SKM-1 (cell line): ENCODE measurements around the gene SERPINB1.
A peak's percentile ranks its signal among the peaks of the same experiment; 100 is the strongest.
"Not testable (repeated sequence)": the region's sequence is repeated elsewhere in the genome, so short reads cannot be mapped to it uniquely, and the experiment has no call there.

Source experiments
- DNase-seq: peaks from one replicate; lab custom pipeline; 2025; ENCODE audit not compliant: unreplicated experiment; lab: John Stamatoyannopoulos, UW

Gene SERPINB1

DNA sequence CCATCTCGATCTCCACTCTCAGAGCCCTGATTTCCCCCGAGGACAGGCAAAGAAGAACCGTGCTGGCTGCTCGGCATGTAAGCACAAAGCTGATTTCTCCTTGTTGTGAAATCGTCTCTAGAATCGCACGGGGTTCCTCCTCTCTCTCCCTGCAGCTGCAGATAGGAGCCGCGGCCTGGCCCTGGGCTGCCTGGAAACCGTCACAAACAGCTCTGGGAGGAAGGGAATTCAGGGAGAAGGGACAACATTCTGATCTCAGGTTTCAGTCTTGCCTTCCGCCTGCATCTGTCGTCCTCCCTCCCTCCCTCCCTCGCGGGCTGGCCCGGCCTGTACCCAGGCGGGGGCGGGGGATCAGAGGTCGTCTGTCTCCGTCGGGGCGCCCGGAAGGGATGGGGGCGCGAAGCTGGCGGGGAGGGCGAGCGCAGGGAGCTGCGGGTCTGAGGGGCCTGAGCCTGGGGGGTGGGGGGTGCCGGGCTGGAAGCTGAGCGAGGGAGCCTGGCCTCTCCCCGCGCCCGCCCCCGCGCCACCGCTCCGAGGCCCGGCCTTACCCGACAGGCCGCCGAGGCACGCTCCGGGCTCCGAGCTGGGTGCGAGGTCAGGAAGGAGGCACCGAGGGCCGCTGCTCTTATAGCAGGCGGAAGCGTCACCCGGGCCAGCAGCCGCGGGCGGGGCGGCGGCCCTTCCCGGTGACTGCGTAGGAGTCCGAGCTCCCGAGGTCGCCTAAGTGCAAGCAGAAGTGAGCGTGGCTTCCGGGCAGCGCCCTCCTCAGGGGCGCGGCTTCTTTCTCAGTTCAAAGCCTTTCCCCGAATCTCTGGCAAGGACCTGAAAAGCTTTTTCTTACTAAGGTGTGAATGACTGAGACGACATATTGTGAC, at the start of gene SERPINB1:
SERPINB1 (minus strand) TSS at position 600 of the 875 bp plus-strand sequence. CDS start 1,277 bp downstream, outside the sequence.
- DNase-seq, result peak; percentile 89

DNA sequence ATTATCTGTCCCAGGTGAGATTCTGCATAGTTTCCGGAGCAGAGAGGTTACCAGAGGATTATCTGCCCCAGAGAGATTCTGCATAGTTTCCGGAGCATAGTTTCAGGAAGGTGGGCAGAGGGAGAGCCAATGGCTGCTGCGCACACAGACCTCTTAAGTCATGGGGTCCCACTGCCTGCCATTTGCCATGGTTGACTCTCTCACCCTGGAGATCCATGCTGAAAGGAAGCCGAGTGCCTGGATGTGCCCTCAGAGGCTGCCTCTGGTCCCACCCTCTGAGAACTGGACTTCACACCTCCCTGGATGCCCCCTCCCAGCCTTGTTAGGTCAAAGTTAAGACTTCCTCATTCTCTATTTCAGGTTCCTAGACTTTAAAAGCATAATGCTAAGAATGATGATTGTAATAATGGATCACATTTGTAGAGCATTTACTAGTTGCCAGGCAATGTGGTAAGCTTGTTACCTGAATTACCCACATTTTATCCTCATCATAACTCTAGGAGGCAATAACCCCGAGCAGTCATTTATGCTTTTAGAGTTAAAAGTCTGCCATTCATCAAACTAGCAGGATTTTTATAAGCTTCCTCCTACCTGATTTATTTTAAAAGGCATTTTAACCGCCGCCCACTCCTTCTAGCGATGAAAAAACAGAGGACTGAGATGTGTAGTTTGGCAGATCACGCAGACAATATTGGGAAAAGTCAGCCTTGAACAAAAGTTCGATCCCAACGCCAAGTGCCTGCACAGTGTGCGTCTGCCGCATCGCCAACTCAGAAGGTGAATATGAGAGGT, 49.5 kb upstream of the SERPINB1 start:
- DNase-seq, result no peak

DNA sequence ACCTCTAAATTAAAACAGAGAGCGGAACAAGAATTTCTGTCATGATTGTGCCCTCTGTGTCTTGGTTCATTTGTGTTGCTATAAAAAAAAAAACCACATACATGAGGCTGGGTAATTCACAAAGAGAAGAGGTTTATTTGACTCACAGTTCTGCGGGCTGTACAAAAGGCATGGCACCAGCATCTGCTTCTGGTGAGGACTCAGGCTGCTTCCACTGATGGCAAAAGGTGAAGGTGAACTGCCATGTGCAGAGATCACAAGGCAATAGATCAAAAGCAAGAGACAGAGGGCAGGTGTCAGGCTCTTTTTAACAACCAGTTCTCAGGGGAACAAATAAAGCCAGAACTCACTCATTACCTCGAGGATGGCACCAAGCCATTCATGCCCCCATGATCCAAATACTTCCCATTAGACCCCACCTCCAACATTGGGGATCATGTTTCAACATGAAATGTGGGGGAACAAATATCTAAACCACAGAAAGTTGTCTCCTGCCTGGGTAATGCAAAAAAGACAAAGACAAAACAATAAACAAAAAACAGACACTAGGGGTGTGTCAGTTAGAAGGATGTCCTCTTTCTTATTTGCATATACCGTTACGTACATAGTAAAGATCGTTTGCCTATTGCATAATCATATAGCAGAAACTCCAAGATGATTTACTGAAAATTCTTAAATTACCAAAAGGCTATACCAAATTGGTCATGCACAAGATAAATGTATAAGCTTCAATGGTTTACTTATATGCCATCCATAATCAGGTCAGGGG, 44.5 kb upstream of the SERPINB1 start:
- no peak for DNase-seq

DNA sequence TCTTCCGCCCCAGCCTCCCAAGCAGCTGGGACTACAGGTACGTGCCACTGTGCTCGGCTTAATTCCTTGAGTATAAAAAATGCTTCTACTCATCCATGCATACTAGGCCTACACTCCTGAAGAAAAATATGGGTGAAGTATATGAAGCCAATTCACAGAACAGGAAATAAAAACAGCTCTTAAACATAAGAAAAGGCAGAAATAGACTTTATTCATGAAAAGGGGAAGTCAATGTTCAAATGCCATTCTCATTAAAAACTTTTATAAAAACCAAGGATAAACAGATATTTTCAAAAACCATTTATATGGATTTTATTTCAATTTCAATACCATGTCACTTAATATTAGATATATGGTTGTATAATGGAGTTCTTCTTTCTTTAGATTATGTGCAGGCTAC, 43.1 kb upstream of the SERPINB1 start:
- DNase-seq, result no peak

DNA sequence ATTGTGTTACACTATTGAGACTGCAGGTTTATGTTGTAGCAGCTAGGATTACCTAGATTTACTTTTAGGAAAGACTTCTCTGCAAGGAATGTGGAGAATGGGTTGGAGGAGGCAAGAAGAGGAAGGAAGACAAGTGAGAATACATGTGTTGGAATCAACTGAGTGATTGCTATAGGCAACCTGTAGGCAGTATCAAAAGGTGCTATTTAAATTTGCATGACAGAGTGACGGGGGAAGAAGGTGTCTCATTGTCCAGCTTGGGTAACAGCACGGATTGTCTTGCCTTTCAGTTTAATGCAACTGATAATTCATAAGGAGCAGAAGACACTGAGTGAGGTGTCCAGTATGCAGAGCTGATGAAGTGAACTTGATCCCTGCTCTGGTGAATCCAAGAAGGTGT, 42.0 kb upstream of the SERPINB1 start:
- DNase-seq, result no peak

DNA sequence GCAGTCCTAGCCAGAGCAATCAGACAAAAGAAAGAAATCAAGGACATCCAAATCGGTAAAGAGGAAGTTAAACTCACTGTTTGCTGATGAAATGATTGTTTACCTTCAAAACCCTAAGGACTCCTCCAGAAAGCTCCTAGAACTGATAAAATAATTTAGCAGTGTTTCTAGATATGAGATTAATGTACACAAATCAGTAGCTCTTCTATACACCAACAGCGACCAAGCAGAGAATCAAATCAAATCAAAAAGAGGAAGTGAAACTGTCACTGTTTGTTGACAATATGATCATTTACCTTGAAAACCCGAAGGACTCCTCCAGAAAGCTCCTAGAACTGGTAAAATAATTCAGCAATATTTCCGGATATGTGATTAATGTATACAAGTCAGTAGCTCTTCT, 39.8 kb upstream of the SERPINB1 start:
- no peak for DNase-seq

DNA sequence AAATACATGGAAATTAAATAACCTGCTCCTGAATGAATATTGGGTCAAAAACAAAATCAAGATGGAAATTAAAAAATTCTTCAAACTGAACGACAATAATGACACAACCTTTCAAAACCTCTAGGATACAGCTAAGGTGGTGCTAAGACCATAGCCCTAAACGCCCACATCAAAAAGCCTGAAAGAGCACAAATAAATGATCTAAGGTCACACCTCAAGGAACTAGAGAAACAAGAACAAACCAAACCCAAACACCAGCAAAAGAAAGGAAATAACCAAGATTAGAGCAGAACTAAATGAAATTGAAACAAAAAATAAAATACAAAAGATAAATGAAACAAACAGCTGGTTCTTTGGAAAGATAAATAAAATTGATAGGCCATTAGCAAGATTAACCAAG, 38.5 kb upstream of the SERPINB1 start:
- DNase-seq, result not testable (repeated sequence)

DNA sequence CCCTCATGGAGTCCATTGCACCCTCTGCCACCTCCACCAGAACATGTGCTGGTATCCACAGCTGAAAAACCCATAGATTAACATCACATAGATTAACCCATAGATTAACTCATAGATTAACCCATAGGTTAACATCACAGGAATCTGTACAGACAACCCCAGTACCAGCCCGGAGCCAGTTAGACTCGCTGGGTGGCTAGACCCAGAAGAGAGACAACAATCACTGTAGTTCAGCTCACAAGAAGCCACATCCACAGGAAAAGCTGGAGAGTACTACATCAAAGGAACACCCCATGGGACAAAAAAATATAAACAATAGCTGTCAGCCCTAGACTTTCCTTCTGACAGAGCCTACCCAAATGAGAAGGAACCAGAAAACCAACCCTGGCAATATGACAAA, 36.3 kb upstream of the SERPINB1 start:
- no peak for DNase-seq

DNA sequence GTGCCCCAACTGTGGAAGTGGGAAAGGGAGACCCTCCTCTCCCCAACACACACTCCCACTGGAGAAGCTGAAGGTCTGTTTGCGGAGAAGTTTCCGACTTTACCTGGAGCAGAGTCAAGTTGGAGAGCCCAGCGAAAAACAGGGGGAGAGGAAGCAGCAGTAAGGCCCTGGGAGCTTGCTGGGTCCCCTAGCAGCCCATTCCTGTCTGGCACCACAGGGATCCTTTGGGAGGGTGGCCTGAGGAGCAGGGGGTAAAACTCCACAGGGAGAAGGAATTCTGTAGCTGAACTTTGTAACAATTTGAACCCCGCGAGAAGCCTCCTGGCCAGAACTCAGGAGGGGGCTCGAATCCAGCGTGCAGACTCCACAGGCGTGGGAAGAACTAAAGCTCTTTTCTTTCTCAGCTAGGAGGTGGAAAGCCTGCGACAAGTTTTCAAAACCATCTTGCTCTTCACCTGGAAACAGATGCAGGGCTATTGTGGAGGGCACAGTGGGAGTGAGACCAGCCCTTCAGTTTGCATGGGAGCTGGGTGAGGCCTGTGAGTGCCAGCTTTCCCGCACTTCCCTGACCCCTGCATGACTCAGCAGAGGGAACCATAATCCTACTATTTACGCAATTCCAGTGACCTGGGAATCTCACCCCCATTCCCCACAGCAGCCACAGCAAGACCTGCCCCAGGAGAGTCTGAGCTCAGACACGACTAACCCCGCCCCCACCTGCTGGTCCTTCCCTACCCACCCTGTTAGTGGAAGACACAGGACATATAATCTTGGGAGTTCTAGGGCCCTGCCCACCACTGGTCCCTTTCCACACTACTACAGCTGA, 35.6 kb upstream of the SERPINB1 start:
- DNase-seq, result no peak

DNA sequence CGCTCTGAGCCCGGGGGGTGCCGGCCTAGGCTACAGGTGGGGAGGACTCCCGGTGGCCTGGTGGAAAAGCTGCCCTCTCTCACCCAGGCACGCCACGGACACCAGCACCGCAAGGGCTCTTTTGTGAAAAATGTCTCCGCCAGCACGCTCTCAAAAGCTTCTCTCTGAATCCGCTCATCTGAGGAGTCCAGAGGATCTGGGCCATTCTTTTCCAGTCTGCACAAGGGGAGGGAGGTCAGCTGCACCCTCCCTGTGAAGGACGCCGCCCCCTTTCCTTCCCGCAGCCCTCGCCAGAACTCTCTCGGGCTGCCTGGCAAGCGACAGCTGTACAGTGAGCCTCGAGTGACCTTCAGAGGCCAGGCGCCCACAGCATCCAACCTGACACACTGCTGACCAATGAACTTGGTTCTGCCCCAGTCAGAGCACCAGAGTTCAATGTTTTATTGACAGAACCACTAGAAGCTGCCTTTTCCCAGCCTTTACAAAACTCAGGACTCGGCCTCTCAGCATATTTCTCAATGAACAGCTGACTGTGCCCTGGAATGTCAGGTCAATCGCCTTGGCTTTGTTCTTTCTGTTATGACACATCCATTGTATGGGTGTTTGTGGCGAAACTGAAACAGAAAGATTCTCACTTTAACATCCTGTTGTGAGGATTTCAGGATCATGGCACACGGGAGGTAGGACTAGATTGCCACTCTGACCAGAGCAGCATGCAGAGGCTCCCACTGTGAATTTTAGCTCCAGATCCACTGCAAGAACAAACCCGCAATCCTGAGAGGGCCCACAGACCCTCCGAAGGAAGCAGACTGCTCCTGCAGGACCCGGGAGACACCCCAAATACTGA, 34.8 kb upstream of the SERPINB1 start:
- no peak for DNase-seq

DNA sequence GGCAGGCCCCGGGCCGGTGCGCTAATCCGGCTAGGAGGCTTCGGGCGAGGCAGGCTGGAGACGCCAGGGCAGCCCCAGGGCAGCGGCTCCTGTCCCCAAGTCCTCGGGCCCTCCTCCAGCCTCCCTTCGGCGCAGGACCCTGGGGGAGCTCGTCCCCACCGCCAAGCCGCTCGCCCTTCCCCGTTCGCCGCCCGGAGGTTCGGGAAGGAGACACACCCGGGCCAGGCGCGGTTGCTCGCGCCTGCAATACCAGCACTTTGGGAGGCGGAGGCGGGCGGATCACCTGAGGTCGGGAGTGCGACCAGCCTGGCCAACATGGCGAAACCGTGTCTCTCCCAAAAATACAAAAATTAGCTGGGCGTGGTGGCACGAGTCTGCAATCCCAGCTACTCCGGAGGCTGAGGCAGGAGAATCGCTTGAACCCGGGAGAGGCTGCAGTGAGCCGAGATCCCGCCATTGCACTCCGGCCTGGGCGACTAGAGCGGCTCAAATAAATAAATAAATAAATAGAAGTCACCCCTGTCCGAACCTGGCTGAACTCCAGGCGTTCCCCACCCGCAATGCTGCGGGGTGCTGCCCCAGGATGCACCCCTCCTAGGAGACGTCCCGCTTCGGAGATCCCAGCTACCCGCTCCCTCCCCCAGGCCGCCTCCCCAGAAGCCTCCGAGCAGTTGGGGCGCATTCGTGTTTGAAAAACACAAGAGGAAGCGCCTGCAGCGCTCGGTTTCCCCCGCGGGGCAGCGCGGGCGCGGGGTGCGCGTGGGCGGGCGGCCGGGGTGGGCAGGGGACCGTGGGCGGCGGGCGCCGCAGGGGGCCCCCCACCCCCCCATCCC, 33.9 kb upstream of the SERPINB1 start:
- DNase-seq, result no peak

DNA sequence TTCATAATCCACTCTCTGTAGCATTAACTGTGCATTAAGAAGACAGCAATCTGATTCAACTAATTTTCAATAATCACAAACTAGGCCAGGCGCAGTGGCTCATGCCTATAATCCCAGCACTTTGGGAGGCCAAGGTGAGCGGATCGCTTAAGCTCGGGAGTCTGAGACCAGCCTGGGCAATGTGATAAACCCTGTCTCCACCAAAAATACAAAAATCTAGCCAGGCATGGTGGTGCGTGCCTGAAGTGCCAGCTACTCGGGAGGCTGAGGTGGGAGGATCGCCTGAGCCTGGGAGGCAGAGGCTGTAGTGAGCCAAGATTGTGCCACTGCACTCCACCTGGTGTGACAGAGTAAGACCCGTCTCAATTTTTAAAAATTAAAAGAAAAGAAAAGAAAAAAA, 32.0 kb upstream of the SERPINB1 start:
- no peak for DNase-seq

DNA sequence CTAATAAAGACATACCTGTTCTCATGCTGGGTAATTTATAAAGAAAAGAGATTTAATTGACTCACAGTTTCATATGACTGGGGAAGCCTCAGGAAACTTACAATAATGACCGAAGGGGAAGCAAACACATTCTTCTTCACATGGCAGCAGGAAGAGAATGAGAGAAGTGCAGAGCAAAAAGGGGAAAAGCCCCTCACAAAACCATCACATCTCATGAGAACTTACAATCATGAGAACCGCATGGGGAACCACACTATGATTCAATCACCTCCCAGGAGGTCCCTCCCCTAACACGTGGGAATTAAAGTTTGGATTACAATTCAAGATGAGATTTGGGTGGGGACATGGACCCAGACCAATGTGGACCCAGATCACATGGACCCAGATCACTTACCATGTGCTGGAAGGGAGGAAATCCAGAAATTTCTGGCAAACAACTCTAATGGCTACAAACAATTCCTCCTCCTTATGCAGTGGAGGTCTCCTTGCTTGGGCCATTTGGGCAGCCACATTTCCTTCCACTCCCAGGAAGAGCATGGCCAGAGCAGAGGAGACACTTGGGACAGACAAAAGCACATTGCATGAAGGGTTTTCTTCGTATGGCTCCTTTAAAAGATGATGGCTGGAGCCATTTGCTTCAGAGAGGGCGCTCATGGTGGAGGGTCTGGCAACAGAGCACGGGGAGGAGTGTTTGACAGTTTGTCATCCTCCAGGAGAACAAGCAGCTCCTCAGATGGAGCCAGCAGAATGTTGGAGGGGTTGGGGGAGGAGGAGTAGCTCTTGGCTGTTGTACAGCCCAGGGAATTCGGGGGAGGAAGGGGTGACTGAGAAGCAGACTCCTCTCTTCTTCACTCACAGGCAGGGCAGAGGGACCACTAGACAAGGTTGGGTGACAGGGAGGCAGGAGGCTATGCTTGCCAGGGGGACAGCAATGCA, 31.0 kb upstream of the SERPINB1 start:
- DNase-seq, result no peak

DNA sequence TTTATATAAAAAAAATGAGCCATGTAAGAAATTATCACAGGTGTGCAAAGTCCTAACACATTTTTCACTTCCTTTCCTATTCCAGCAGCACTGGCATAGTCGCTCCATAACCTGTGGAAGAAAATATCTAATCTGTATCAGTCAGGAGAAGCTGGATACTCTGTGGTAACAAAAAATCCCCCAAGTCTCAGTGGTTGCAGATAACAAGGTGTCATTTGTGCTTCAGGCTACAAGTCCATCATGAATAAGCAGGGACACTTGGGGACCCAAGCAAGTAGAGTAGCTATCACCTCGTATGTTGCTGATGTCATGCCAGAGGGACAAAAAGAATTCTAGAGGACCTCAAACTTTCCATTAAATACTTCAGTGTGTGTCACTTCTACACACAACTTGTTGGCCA, 30.3 kb upstream of the SERPINB1 start:
- DNase-seq, result no peak

DNA sequence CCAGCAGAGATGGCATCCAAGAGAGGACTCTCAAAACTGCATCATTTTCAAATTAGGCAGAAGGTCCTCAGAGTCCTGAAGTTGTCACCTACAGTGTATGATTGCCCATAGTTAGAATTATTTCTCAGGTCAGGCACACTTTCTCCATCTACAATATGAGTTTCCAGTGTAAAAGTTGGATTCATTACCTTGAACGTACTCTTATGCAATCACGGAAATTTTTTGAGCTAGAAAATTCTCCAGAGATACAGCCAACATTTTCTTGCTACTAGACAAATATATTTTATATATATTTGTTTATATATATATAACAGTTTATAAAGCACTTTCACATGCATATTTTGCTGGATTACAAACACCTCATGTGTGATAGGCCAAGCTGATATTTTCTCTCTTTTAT, 29.4 kb upstream of the SERPINB1 start:
- no peak for DNase-seq

DNA sequence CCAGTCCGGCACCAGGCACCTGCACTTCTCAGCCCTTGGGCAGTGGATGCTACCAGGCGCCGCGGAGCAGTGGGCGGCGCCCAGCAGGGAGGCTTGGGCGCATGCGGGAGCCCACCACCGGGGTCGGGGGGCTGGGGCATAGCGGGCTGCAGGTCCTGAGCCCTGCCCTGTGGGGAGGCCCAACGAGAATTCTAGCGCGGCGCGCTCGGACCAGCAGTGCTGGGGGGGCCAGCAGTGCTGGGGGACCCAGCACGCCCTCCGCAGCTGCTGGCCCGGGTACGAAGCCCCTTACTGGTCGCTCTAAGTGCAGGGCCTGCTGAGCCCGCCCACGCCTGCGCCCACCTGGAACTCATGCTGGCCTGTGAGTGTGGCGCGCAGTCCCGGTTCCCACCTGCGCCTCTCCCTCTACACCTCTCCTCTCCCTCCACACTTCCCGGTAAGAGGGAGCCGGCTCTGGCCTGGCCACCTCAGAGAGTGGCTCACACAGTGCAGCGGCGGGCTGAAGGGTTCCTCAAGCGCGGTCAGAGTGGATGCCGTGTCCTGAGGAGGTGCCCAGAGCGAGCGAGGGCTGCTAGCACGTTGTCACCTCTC, 28.5 kb upstream of the SERPINB1 start:
- no peak for DNase-seq

DNA sequence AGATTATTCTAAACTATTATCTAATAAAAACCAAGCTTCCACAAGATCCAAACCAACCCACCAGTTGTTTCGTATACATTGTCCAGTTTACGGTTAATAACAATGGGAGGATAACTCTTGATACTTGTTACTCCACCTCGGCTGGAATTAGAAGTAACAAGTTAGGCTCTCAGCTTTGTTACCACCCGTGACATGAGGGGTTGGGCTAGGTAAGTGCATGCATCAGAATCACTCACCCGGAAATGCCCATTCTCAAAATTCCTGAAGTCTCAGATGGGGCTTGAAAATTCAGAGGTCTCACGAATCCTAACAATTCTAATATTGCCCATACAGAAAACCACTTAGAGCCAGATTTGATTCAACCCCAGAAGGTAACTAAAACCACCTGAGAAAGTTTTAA, 27.0 kb upstream of the SERPINB1 start:
- DNase-seq, result no peak
